Measurements from ENCODE around the gene OTUD1. TPM values are rescaled to one million over a fixed set of nuclear protein-coding genes. Genes with fewer than 3 reads are reported as not detected.

The OTUD1 gene
- total RNA-seq, 4 donors from 2014 or later = 6.8 to 19.9 (median 12.8) TPM

- Histone ChIP-seq H3K36me3 (no peaks in the 10 kb centered on the region), H3K27ac (no peak overlapping the region), H3K4me3 (no peak overlapping the region), H3K4me1 (no peaks in the 10 kb centered on the region), H3K9me3 (no peaks in the 10 kb centered on the region), H3K27me3 (no peaks in the 10 kb centered on the region)
- TF ChIP-seq CTCF (IDR thresholded peaks at IDR 0.05) (no peak), POLR2A (IDR thresholded peaks at IDR 0.05) (no peak)
- no peak for DNase-seq
- intact Hi-C loops (cut with DNase I; ENCODE audit: low total_unique reads) = no loop called here
These were observed 33.3 kb downstream of the OTUD1 start for GRCh38 chr10:23472181-23472580.

- no peak for DNase-seq
- no peak for TF ChIP-seq CTCF (IDR thresholded peaks at IDR 0.05)
- TF ChIP-seq POLR2A (IDR thresholded peaks at IDR 0.05) = no peak
- Histone ChIP-seq H3K4me3 (no peak overlapping the region), H3K27ac (no peak overlapping the region), H3K27me3 (no peaks in the 10 kb centered on the region), H3K9me3 (no peaks in the 10 kb centered on the region), H3K4me1 (no peaks in the 10 kb centered on the region), H3K36me3 (no peaks in the 10 kb centered on the region)
- intact Hi-C loops (cut with DNase I; ENCODE audit: low total_unique reads) = no loop called here
These were observed 35.2 kb downstream of the OTUD1 start for GRCh38 chr10:23474081-23474480.

- TF ChIP-seq CTCF (IDR thresholded peaks at IDR 0.05) (no peak), POLR2A (IDR thresholded peaks at IDR 0.05) (no peak)
- H3K4me1 ChIP-seq = no peaks in the 10 kb centered on the region
- DNase-seq = no peak
- intact Hi-C loops (cut with DNase I; ENCODE audit: low total_unique reads) = no loop called here
- no peaks in the 10 kb centered on the region for H3K36me3 ChIP-seq
- H3K9me3 ChIP-seq = no peaks in the 10 kb centered on the region
- no peak overlapping the region for H3K4me3 ChIP-seq
- H3K27ac ChIP-seq = no peak overlapping the region
- no peaks in the 10 kb centered on the region for H3K27me3 ChIP-seq
These were observed 35.8 kb downstream of the OTUD1 start for GRCh38 chr10:23474626-23475025.

- TF ChIP-seq POLR2A (IDR thresholded peaks at IDR 0.05) (no peak), CTCF (IDR thresholded peaks at IDR 0.05) (no peak)
- no peaks in the 10 kb centered on the region for H3K9me3 ChIP-seq
- no peak overlapping the region for H3K27ac ChIP-seq
- H3K36me3 ChIP-seq = no peaks in the 10 kb centered on the region
- no peaks in the 10 kb centered on the region for H3K27me3 ChIP-seq
- H3K4me3 ChIP-seq = no peak overlapping the region
- no peaks in the 10 kb centered on the region for H3K4me1 ChIP-seq
- no peak for DNase-seq
- intact Hi-C loops (cut with DNase I; ENCODE audit: low total_unique reads) = no loop called here
These were observed 39.7 kb downstream of the OTUD1 start for GRCh38 chr10:23478570-23478969.

- H3K27me3 ChIP-seq = no peaks in the 10 kb centered on the region
- TF ChIP-seq CTCF (IDR thresholded peaks at IDR 0.05) = no peak
- TF ChIP-seq POLR2A (IDR thresholded peaks at IDR 0.05) = no peak
- H3K4me1 ChIP-seq = no peaks in the 10 kb centered on the region
- no peaks in the 10 kb centered on the region for H3K9me3 ChIP-seq
- intact Hi-C loops (cut with DNase I; ENCODE audit: low total_unique reads) = no loop called here
- H3K36me3 ChIP-seq = no peaks in the 10 kb centered on the region
- no peak overlapping the region for H3K27ac ChIP-seq
- H3K4me3 ChIP-seq = no peak overlapping the region
- DNase-seq = no peak
These were observed 41.1 kb downstream of the OTUD1 start for GRCh38 chr10:23479798-23480473.

All from uterus (tissue), 4 donors.